AG08395 (cell line): ENCODE measurements around the gene SYVN1.
A peak's percentile ranks its signal among the peaks of the same experiment; 100 is the strongest.

Experiments
- DNase-seq: peaks from one replicate; pipeline ENCODE4 v3.0.0; 2012; ENCODE audit warnings: mixed read lengths, low spot score

SYVN1 gene

DNA sequence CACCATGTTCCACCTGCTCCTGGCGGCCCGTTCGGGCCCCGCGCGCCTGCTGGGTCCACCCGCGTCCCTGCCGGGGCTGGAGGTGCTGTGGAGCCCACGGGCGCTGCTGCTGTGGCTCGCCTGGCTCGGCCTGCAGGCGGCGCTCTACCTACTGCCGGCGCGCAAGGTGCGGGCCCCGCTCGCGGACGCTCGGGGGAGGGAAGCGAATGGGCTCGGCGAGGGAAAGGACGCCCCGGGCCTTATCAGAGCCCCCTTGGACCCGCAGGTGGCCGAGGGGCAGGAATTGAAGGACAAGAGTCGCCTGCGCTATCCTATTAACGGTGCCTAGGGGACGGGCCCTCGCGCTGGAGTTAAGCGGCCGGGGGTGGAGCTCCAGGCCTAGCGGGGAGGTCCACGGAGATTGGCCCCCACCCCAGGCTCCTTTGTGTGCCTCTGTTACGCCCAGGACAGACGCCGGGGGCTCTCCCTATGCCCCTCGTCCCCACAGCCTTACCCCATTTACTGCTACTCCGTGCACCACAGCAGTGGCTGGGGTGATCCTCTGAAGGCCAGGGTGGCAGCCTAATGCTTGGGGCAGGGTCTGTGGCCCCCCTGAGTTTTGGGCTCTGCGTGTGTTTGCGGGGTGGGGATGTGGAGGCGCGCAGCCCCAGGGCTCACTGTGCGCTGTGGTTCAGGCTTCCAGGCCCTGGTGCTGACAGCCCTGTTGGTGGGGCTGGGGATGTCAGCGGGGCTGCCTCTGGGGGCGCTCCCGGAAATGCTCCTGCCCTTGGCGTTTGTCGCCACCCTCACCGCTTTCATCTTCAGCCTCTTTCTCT lies 21.6 kb downstream of the SYVN1 start:
- DNase-seq: peak; percentile 45

DNA sequence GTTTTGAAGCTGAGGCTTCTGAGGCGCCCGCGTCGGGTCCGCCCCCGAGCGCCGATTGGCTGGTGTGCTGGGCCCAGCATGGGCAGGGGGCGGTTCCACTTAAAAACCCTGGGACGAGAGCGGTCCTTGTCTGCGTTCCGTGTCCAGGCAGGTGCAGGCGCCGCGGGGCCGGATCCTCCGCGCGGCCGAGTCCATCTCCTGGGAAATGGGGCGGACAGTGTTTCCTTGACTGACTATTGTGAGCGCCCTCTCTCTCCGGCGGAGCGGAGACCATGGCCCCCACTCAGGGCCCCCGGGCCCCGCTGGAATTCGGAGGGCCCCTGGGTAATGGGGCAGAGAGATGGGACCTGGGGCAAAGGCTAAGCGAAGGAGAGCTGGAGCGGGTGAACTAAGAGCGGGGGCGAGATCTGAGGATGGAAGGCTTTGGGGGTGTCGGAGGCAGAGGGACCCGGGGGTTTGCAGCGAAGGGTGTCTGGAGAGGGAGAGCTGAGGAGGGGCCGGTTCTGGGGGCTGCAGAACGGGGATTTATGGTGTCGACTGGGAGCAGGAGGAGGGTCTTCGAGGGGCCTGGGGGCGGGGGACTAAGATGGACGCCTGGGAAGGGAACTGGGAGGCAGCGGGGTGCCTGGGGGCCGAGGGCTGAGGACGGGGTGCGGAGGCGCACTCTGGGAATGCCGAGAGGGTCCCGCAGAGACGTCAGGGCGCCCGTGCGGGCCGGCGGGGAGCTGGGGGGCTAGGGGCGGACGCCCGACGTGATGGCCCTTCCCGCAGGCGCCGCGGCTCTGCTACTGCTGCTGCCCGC lies 22.4 kb downstream of the SYVN1 start, which contains the start of gene TM7SF2:
TSS of gene TM7SF2 (plus strand) at position 129 of the 802 bp plus-strand sequence. CDS start at position 273, 144 bp downstream.
- peak; percentile 96 for DNase-seq

DNA sequence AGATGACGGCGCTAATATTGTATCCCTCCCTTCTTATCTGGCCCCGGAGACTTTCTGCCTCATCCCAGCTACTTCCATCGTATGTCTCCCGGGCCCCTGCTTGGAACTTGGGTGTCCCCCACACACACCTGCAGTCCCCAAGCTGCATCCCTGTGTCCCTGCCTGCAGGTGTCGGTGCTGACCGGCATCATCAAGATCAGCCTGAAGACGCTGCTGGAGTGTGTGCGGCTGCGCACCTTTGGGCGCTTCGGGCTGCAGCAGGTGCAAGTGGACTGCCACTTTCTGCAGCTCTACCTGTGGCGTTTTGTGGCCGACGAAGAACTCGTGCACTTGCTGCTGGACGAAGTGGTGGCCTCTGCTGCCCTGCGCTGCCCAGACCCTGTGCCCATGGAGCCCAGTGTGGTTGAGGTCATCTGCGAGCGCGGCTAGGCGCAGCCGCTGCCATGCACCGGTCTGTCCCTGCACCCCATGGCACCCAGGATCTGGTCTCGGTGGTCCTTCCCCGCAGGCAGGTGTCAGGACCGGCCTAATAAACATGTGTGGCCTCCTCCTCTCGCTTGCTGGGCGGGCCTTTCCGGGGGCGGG lies 23.1 kb downstream of the SYVN1 start:
- DNase-seq: no peak

DNA sequence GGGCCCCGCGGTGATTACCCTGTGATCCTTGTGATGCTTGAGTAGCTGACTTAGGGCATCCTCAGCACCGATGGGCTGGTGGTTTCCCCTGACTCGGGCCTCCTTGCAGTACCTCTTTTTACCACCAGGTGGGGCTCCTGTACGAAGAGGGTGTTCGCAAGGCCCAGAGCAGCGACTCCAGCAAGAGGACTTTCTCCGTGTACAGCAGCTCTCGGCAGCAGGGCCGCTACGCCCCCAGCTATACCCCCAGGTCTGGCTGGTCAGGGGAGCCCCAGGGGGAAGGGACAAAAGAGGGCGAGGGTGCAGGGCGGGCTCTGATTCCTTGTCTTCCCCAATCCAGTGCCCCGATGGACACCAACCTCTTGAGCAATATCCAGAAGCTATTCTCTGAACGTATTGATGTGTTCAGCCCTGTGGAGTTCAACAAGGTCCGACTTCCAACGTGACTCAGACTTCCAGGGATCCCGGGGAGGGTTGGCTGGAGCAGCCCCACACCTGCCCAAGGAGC lies 23.9 kb downstream of the SYVN1 start:
- peak; percentile 86 for DNase-seq

DNA sequence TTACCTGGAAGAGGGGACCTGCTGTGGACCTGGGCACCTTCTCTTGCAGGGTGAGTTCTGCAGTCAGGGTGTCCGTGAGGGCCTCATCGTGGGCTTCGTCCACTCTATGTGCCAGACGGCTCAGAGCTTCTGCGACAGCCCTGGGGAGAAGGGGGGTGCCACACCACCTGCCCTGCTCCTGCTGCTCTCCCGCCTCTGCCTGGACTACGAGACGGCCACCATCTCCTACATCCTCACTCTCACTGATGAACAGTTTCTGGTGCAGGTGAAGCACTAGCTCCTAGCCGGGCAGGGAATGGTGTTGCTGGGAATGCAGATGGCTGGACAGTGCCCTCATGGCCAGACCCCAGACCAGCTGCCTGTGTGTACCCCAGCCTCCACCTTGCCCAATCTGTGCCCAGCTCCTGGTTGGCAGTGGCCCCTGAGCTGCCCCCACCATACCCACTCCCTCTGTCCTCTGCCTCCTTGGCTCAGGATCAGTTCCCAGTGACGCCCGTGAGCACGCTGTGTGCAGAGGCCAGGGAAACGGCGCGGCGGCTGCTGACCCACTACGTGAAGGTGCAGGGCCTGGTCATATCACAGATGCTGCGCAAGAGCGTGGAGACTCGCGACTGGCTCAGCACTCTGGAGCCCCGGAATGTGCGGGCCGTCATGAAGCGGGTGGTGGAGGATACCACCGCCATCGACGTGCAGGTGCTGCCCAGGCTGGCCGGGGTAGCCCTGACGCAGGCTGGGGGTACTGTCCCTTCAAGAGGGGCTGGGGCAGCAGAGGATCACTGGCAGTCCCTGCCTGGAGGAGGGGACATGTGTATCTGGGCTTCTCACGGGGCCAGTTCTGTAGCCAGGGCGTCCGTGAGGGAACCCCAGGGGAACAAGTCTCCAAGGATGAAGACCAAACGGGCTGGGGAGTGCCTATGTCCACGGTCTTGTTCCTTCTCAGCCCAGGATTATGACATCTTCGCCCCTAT lies 24.8 kb downstream of the SYVN1 start:
- no peak for DNase-seq

DNA sequence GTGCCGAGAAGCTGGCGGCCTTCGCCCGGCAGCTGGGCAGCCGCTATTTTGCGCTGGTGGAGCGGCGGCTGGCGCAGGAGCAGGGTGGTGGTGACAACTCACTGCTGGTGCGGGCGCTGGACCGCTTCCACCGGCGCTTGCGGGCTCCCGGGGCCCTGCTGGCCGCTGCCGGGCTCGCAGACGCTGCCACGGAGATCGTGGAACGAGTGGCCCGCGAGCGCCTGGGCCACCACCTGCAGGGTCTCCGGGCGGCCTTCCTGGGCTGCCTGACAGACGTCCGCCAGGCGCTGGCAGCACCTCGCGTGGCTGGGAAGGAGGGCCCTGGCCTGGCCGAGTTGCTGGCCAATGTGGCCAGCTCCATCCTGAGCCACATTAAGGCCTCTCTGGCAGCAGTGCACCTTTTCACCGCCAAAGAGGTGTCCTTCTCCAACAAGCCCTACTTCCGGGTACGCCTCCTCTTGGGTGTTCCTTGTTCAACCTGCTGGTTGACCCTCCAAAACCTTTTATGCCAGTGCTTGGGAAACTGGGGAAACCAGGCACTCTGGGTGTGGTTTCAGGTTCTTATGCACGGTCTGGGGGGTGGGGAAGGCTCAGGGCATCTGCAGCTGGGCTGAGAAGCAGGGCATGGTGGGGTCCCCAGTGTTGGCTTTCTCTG lies 25.7 kb downstream of the SYVN1 start:
- DNase-seq: no peak

DNA sequence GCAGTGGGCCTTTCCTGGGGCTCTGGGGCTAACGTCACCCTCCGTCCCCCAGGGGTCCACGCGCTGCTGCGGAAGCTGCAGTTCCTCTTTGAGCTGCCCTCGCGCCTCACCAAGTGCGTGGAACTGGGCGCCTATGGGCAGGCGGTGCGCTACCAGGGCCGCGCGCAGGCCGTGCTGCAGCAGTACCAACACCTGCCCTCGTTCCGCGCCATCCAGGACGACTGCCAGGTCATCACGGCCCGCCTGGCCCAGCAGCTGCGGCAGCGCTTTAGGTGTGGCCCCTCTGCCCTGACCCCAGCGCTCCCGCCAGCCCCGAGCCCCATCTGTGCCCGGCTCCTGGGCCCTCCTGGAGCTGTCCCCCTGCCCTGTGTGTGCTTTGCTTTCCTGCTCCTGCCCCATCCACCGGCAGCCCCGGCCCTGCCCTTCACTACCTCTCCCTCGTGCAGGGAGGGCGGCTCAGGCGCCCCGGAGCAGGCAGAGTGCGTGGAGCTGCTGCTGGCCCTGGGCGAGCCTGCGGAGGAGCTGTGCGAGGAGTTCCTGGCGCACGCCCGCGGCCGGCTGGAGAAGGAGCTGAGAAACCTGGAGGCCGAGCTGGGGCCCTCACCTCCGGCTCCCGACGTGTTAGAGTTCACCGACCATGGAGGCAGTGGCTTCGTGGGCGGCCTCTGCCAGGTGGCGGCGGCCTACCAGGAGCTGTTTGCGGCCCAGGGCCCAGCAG lies 26.4 kb downstream of the SYVN1 start:
- DNase-seq: no peak

DNA sequence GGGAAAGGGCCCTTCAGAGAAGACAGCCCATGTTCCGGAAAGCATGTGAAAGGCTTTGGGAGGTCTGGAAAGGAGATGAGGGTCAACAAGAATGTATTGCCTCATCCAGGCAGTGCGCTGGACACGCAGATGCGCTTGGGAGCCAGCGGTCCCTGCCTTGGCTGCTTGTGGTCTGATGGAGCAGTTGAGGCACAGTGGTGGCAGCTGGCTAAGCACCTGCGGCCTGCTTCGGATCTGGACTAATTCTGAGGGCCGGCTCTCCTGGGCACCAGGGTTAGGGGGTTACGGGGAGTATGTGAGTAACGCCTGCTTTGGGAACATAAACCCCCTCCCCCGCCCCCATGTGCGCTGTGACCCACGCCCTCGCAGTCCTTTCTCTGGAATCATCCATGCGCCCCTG lies 27.2 kb downstream of the SYVN1 start:
- DNase-seq: no peak

DNA sequence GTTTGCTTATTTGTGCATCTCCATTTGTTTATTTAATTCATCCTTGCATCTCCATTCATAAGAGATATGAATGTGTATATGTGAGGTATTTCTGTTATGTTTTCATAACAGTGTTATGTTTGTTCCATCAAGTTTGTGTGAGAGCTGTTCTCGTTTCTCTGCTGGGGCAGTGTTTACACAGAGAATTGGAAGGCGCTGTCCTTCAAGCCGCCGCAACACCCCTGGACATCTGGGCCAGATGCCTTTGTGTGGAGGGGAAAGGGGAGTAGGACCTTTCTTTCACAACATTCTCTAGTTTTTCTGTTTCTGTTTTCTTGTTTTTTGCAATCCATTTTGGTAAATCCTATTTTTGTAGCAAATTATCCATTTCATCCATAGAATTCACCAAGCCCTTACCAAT lies 29.7 kb downstream of the SYVN1 start:
- DNase-seq: no peak

DNA sequence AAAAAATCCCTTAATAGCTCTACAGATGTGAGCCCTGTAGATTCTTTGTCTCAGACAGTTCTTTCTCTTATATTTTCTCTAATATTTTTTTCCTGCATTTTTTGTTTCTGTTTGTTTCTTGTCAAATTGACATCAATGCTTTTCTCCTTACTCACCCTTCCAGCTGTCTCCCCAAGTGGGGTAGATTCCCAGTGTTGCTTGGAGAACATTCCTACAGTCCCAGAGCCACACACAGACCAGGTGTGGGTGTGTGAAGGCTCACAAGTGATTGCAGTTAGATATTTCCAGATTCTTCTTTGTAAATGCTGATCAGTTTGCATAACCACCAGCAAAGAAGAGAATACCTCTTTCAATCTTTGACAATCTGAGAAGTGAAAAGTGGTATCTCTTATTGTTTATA lies 30.8 kb downstream of the SYVN1 start:
- DNase-seq: no peak

DNA sequence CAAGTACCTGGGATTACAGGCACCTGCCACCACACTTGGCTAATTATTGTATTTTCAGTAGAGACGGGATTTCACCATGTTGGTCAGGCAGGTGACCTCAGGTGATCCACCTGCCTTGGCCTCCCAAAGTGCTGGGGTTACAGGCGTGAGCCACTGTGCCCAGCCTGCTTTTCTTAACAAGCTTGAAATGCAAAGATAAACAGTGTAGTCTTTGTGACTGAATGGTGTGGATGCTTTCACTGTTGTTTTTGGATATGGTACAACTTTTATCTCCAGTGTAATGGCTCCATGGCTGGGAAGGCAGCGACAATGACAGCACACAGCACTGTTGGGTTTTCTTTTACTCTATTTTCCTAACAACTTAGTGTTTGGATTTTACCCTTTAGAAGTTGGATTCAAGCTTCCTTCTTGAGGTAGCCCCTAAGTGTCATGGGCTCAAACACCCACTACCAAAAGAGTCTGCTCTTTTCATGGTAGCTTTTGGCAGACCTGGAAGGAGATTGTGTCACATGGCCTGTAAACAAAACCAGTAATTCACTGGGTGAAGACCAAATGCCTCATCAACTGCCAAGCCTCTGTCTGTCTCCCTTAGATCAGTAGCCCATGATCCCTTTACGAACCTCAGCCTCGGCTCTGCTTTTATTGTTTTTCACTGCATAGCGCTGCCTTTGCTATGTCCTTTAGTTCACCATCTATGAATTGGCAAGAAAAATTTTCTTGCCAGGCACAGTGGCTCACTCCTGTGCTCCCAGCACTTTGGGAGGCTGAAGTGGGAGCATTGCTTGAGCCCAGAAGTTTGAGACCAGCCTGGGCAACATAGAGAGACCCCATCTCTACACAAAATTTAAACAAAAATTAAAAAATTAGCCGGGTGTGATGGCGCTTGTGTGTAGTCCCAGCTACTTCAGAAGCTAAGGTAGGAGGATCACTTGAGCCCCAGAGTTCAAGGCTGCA lies 31.9 kb downstream of the SYVN1 start:
- DNase-seq: no peak

DNA sequence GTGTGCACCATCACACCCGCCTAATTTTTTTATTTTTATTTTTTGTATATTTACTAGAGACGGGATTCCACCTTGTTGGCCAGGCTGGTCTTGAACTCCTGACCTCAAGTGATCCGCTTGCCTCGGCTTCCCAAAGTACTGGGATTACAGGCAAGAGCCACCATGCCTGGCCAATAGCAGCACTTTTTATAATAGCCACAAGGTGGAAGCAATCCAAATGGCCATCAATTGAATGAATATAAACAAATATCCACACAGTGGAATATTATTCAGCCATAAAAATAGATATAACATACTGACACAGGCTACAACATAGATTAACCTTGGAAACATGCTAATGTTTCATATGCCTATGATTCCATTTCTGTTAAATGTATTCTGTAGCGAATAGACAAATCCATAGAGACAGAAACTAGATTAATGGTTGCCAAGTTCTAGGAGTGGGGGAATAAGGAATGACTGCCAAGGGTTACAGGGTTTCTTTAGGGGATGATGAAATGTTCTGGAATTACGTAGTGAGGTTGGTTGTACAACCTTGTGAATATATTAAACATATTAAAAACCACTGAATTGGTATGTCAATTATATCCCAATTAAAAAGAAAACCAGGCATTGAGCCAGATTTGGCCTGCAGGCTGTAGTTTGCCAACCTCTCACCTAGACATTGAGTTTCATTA lies 33.5 kb downstream of the SYVN1 start:
- DNase-seq: no peak

DNA sequence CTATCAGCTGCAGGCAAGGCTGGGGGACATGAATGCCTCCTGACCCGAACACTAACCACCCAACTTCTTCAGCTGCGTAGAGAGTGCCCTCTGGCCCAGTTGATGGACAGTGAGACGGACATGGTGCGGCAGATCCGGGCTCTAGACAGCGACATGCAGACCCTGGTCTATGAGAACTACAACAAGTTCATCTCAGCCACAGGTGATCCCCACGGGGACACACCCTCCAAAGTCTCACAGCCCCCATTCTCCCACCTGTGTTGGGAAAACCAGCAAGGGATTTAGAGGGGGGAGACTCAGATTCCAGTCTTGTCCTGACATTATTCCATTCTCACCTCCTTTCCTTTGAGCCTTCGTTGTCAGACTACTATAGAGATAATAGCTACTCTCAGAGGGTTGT lies 37.4 kb downstream of the SYVN1 start:
- no peak for DNase-seq

DNA sequence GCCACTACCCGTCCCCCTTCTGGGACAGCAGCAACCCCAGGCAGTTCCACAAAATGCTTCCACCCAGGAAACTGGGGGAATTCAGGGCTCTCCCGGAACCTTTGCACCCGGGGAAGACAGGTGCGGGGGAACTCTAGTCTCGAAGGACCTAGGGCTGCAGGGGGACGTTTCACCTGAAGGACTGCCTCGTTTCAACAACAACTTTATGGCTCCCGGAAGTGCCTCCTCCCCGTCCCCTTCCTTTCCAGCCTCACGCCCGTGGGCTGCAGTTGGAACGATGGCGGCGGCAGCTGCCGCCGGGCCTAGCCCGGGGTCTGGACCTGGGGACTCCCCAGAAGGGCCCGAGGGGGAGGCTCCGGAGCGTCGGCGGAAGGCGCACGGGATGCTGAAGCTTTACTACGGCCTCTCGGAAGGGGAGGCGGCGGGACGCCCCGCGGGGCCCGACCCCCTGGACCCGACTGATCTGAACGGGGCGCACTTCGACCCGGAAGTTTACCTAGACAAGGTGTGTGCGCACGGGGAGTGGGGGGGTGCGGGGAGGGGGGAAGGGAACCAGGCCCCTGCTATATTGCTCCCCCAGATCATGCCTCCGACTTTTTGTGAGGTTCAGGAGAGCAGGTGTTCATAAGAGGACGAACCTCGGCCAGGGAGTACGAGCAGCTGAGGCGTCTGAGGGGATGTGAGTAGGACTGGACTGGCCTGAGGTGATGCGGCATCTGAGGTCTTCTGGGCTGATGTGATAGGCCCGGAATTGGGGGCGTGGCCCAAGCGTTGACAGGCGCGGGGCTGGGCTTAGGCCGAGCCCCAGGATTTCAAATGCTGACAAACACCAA lies 38.1 kb downstream of the SYVN1 start, which contains the start of gene VPS51:
TSS of gene VPS51 (plus strand) at position 241 of the 833 bp plus-strand sequence. CDS start at position 278, 37 bp downstream.
- peak; percentile 96 for DNase-seq

DNA sequence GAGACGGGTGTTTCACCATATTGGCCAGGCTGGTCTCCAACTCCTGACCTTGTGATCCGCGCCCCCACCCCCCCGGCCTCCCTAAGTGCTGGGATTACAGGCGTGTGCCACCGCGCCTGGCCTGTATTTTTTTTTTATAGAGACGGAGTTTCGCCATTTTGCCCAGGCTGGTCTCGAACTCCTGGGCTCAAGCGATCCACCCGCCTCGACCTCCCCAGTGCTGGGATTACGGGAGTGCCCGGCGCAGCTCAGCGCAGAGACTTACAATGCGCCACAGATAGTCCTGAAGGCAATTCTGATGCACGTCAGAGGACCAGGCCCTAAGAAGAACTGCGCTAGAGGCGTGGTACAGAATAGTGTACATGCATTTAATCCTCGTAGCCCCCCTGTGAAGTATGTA lies 38.9 kb downstream of the SYVN1 start:
- no peak for DNase-seq

DNA sequence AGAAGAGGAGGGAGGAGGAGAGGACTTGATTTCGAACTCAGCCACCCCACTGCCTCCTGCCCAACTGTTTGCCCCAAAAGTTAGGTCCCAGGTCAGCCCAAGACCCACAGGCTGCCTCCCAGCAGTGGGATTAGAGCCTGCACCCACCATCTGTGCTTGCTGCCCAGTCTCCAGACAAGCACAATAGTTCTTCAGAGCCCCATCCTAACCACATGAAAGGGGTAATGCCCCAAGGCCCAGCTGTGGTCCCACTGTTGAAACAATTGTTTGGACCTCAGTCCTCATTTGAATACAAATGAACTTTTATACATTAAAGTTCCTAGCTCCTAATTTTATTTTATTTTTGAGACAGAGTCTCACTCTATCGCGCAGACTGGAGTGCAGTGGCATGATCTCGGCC lies 43.7 kb downstream of the SYVN1 start:
- no peak for DNase-seq

DNA sequence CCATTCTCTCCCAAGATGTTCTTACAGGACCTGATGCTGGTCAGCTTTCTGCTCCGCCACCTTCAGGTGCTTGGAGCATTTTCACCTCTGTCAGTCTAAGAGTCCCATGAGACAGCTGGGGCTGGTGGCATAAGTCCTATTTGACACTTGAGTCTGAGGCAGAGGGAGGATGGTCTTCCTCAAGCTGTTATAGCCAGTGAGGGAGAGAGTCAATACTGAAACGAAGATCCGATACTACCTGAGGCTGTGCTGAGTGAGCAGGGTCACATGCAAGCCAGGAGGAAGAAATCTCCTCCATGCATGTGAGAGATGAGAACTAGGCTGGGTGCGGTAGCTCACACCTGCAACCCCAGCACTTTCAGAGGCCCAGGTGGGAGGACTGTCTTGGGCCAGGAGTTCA lies 44.7 kb downstream of the SYVN1 start:
- no peak for DNase-seq
